Measurements from ENCODE around the gene ACSM6. TPM values are rescaled to one million over a fixed set of nuclear protein-coding genes. Genes with fewer than 3 reads are reported as not detected.

ACSM6 gene
- total RNA-seq, 1 donor from 2014 or later, result not detected

- no peak for TF ChIP-seq CTCF (conservative IDR thresholded peaks at IDR 0.05)
- Mint-ChIP-seq H3K4me1 (peaks cover 10% of the 10 kb centered on the region), H3K27me3 (ENCODE audit: low read depth) (no peaks in the 10 kb centered on the region), H3K9me3 (no peaks in the 10 kb centered on the region), H3K27ac (ENCODE audit: unreplicated experiment) (no peak overlapping the region), H3K36me3 (ENCODE audit: low read depth) (no peaks in the 10 kb centered on the region), H3K4me3 (no peak overlapping the region)
- no peak for DNase-seq (ENCODE audit: low read depth, low spot score)
Measured at GRCh38 chr10:95275726-95276366, 81.8 kb downstream of the ACSM6 start.

GRCh38 chr10:95276367-95277200, 82.5 kb downstream of the ACSM6 start:
- Mint-ChIP-seq H3K27ac (ENCODE audit: unreplicated experiment) (no peak overlapping the region), H3K9me3 (no peaks in the 10 kb centered on the region), H3K27me3 (ENCODE audit: low read depth) (no peaks in the 10 kb centered on the region), H3K4me3 (no peak overlapping the region), H3K36me3 (ENCODE audit: low read depth) (no peaks in the 10 kb centered on the region), H3K4me1 (peaks cover 10% of the 10 kb centered on the region)
- DNase-seq (ENCODE audit: low read depth, low spot score), result no peak
- no peak for TF ChIP-seq CTCF (conservative IDR thresholded peaks at IDR 0.05)

GRCh38 chr10:95277201-95277570, 83.1 kb downstream of the ACSM6 start:
- DNase-seq (ENCODE audit: low read depth, low spot score), result no peak
- Mint-ChIP-seq H3K4me3 (no peak overlapping the region), H3K36me3 (ENCODE audit: low read depth) (no peaks in the 10 kb centered on the region), H3K4me1 (peaks cover 10% of the 10 kb centered on the region), H3K9me3 (no peaks in the 10 kb centered on the region), H3K27ac (ENCODE audit: unreplicated experiment) (no peak overlapping the region), H3K27me3 (ENCODE audit: low read depth) (no peaks in the 10 kb centered on the region)
- TF ChIP-seq CTCF (conservative IDR thresholded peaks at IDR 0.05), result no peak

DNA sequence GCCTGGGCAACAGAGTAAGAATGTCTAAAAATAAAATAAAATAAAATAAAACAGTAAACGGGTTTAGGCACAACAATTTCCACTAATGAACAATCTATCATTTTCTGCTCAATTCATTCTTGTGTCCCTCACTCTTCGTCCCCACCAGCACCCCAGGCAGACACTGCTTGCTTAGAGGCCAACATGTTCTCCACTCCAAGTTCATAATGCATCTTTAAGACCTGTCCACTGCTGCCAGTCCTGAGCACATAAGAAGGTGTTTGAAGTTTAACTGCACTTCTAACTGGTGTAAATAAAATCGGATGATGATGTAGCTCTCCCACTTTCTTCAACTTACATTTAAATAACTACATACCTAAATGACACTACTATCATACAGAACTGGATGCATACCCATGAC, 83.6 kb downstream of the ACSM6 start:
- H3K9me3 Mint-ChIP-seq, result no peaks in the 10 kb centered on the region
- H3K4me3 Mint-ChIP-seq, result no peak overlapping the region
- no peak for TF ChIP-seq CTCF (conservative IDR thresholded peaks at IDR 0.05)
- no peaks in the 10 kb centered on the region for H3K27me3 Mint-ChIP-seq (ENCODE audit: low read depth)
- H3K36me3 Mint-ChIP-seq (ENCODE audit: low read depth), result no peaks in the 10 kb centered on the region
- H3K4me1 Mint-ChIP-seq, result peaks cover 10% of the 10 kb centered on the region
- no peak overlapping the region for H3K27ac Mint-ChIP-seq (ENCODE audit: unreplicated experiment)
- no peak for DNase-seq (ENCODE audit: low read depth, low spot score)

Other genes with a start within 250 kb of the ACSM6 start
- 2.5 and 2.8 TPM in 2 replicates for gene CYP2C8, start 124.7 kb upstream of the ACSM6 start, total RNA-seq
- 20.9 and 26.2 TPM in 2 replicates for gene PDLIM1, start 96.8 kb downstream of the ACSM6 start, total RNA-seq